Measurements from ENCODE around the gene ELL2. TPM values are rescaled to one million over a fixed set of nuclear protein-coding genes. Genes with fewer than 3 reads are reported as not detected.

Gene ELL2
- total and polyA plus RNA-seq, 12 donors = 10.5 to 68.2 (median 27.2) TPM

DNA sequence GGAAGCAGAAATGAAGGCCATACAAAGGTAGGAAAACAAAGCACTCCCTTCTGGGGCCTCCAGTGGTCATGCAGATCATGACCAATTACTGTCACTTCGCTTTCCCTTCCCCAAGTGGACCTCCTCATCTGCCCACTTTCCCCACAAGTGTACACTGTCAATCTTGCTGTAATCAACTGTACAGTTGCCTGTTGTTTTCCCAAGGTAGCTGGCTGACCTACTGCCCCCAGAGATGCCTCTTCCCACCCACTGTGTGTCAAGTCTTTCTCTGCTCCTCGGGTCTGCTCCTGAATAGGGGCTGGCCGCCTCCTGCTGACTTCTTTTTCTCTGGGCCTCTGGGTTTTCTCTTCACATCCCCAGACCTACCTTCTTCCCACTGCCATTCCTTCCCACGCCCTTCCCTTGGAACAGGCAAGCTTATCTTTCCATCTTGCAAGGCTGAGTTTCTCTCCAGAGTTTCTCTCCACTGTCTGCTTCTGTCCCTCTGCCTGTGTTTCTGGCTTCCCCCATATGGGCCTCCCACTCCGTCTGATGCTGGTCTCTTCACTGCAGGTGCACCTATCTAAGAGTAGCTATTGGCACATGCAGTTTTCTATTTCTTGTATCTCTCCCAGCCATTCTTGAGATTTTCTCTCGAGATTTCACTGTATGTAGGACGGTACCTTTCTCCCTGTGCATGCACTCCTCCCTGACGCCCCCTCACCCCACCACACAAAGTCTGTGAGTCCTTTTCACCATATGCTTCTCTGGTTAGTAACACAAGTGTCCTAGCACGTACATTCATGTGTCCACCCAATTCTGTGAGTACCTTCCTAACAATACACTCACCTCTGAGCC lies 2.4 kb downstream of the ELL2 start:
- Histone ChIP-seq H3K36me3 (no peaks in the 10 kb centered on the region), H3K9me3 (no peaks in the 10 kb centered on the region), H3K27ac (peak overlapping the region in 7 of 10 donors; percentile 17 to 100 (median 97)), H3K27me3 (no peaks in the 10 kb centered on the region), H3K4me3 (peak overlapping the region; percentile 71 to 96 (median 88)), H3K4me1 (peaks cover 0 to 65% (median 53%) of the 10 kb centered on the region in 9 donors)
- TF ChIP-seq, protein P1, sequence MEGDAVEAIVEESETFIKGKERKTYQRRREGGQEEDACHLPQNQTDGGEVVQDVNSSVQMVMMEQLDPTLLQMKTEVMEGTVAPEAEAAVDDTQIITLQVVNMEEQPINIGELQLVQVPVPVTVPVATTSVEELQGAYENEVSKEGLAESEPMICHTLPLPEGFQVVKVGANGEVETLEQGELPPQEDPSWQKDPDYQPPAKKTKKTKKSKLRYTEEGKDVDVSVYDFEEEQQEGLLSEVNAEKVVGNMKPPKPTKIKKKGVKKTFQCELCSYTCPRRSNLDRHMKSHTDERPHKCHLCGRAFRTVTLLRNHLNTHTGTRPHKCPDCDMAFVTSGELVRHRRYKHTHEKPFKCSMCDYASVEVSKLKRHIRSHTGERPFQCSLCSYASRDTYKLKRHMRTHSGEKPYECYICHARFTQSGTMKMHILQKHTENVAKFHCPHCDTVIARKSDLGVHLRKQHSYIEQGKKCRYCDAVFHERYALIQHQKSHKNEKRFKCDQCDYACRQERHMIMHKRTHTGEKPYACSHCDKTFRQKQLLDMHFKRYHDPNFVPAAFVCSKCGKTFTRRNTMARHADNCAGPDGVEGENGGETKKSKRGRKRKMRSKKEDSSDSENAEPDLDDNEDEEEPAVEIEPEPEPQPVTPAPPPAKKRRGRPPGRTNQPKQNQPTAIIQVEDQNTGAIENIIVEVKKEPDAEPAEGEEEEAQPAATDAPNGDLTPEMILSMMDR (IDR thresholded peaks at IDR 0.05) = no peak
- ATAC-seq = no peak
- DNase-seq = no peak
- WGBS, 2 donors = 66 to 75% methylated on average over 9 of the region's 9 CpGs
- intact Hi-C loops (cut with DNase I) = loop anchor here in 5 of 10 donors (5.0 to 10.0 kb wide), 4 partner anchors 57 to 376 kb away; no protein-coding TSS in a partner anchor

DNA sequence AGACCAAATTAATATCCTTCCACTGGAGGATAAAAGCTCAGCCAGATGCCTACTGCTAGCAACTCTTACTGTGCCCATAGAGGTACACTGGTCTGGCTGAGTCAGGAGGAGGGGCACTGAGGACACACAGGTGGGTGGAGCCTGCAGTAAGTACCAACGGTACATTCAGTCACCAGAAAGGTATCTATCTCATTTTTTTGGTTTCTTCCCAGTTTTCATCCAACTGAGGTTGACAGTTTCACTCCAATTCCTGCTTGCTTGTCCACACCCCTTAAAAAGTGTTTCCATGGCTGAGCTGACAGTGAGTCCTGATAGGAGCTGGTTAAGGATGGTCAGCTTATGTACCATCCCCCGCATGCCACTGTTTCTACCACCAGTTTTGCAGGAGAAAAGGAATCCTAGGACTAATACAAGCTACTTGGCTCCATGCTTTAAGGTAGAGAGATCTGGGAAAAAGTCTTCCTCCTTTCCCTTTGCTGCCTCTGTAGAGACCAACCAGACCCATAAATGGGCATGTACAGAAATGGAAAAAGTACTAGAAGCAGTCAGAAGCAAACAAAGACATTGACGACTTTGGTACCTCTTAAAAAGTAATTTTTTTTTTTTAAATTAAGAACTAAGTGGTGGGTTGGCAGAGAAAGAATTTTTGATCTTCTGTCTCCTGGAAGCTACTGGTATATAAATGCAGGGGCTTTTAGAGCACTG lies 3.2 kb downstream of the ELL2 start:
- intact Hi-C loops (cut with DNase I) = loop anchor here in 5 of 10 donors (5.0 to 10.0 kb wide), 4 partner anchors 56 to 376 kb away; no protein-coding TSS in a partner anchor
- H3K9me3 ChIP-seq = no peaks in the 10 kb centered on the region
- H3K4me3 ChIP-seq = peak overlapping the region in 4 of 10 donors; percentile 76 to 89 (median 87)
- WGBS, 2 donors = 70 to 72% methylated on average over 3 of the region's 3 CpGs
- DNase-seq (no peak), ATAC-seq (no peak)
- H3K27ac ChIP-seq = peak overlapping the region in 2 of 10 donors; percentile 6 to 100
- H3K4me1 ChIP-seq = peaks cover 0 to 68% (median 53%) of the 10 kb centered on the region in 9 donors
- no peaks in the 10 kb centered on the region for H3K36me3 ChIP-seq
- no peaks in the 10 kb centered on the region for H3K27me3 ChIP-seq
- TF ChIP-seq, protein P1 (IDR thresholded peaks at IDR 0.05) = no peak

DNA sequence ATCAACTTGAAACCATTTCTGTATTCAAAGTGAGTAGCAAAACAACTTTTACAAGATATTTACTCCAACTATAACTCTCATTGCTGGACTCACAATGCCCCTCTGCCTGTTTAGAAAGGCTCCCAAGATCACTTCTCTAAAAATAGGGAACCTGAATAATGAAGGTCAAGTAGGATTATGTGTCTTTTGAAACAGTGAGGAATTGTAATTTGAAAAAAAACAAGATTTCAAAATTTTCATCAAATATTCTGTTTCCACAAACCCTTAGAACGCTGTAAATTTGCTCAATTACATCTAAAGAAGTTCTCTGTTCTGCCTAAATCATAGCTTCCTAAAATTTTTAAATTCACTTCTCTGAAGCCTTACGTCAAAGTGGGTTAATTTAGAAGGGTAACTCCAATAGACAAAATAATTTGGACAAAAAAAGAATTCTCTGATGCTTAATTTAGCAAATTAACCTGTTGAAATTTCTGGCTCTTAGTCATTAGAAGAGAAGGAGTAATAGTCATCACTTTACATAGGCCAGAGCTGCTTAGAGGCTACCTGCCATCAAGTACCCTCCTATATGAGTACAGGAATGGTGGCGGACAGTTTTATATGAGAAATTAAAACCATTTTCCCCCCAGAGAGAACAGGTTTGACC lies 4.0 kb downstream of the ELL2 start:
- ATAC-seq = no peak
- Histone ChIP-seq H3K4me3 (peak overlapping the region in 2 of 10 donors; percentile 76 to 89), H3K9me3 (no peaks in the 10 kb centered on the region), H3K27me3 (no peaks in the 10 kb centered on the region), H3K36me3 (no peaks in the 10 kb centered on the region), H3K27ac (peak overlapping the region in 2 of 10 donors; percentile 6 to 100), H3K4me1 (peaks cover 0 to 75% (median 53%) of the 10 kb centered on the region in 9 donors)
- no peak for DNase-seq
- TF ChIP-seq, protein P1 (IDR thresholded peaks at IDR 0.05) = no peak
- intact Hi-C loops (cut with DNase I) = loop anchor here in 5 of 10 donors (5.0 to 10.0 kb wide), 4 partner anchors 55 to 377 kb away; no protein-coding TSS in a partner anchor
- WGBS, 2 donors = 92 to 98% methylated on average over 3 of the region's 3 CpGs

DNA sequence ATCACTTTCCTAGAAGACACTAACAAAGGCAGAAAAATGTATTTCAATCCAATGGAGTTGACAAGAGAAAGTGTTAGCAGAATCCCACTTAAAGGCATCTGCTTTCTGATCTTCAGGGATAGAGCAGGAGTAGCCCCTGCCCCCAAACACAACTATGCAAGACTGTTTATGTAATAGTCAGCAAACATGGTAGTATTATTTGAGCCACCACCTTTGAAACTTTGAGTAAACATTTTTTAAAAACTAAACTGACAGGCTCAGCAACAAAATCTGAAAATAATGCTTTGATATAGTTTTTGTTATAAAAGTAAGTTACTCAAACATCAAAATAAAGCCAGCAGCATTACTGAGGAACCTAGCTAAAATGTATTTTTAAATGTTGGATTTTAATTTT lies 4.8 kb downstream of the ELL2 start:
- Histone ChIP-seq H3K9me3 (no peaks in the 10 kb centered on the region), H3K36me3 (no peaks in the 10 kb centered on the region), H3K27me3 (no peaks in the 10 kb centered on the region), H3K27ac (no peak overlapping the region), H3K4me3 (no peak overlapping the region), H3K4me1 (peaks cover 0 to 70% (median 53%) of the 10 kb centered on the region in 9 donors)
- TF ChIP-seq, protein P1 (IDR thresholded peaks at IDR 0.05) = no peak
- no peak for DNase-seq
- no peak for ATAC-seq
- intact Hi-C loops (cut with DNase I) = loop anchor here in 5 of 10 donors (5.0 to 10.0 kb wide), 4 partner anchors 55 to 378 kb away; no protein-coding TSS in a partner anchor

All from heart right ventricle (tissue), 16 donors.